GM12878 (cell line): ENCODE results near the gene CDCA8. TPM values are rescaled to one million over a fixed set of nuclear protein-coding genes. Genes with fewer than 3 reads are reported as not detected.
A peak's percentile ranks its signal among the peaks of the same experiment; 100 is the strongest.

Experiments used
- ATAC-seq: fragments of 200-7000 bp; cut with Tn5 transposase; 3 replicates; pipeline ENCODE4 v1.9.1; 2020; ENCODE audit warnings: mild to moderate bottlenecking, moderate library complexity
- BruUV-seq: library from RNA; stranded (reverse); fragments of 400-500 nt; replicated peaks from 2 replicates; lab custom pipeline; 2021; lab: Mats Ljungman, UMichigan
- CTCF ChIA-PET: fragments of 300-600 bp; sonication (Branson Sonifier 250); formaldehyde crosslinking; extraction: SDS; loops from one replicate; lab custom pipeline; 2021; ENCODE audit warnings: inconsistent platforms; lab: Yijun Ruan, JAX
- POLR2A ChIA-PET: fragments of 350-600 bp; formaldehyde crosslinking; extraction: SDS; loops from one replicate; lab custom pipeline; 2021; ENCODE audit warnings: inconsistent platforms; lab: Charles Lee
- RAD21 ChIA-PET: fragments of 300-600 bp; sonication (Branson Sonifier 250); formaldehyde crosslinking; loops from one replicate; lab custom pipeline; 2023; ENCODE audit warnings: antibody characterized with exemption; ENCODE audit not compliant: unreplicated experiment; lab: Charles Lee
- SMC1A ChIA-PET: fragments of 300-600 bp; sonication (Branson Sonifier 250); formaldehyde crosslinking; loops from one replicate; lab custom pipeline; 2023; ENCODE audit not compliant: unreplicated experiment, uncharacterized antibody; lab: Charles Lee
- DNase-seq: peaks from one replicate; pipeline ENCODE4 v3.0.0-alpha.2; 2011; ENCODE audit warnings: low read depth, low spot score
- FAIRE-seq: peaks from 3 replicates; lab custom pipeline; 2011; peaks lifted over from hg19 to GRCh38; lab: Jason Lieb, UNC
- H2AFZ ChIP-seq: 2 replicates; pipeline ENCODE4 v1.6.0; 2011; ENCODE audit warnings: low read depth, low read length, control low read depth; ENCODE audit not compliant: control insufficient read depth
- H3K27ac ChIP-seq: 2 replicates; pipeline ENCODE4 v1.5.1; 2011; ENCODE audit warnings: control low read depth; ENCODE audit not compliant: control insufficient read depth, insufficient read depth
- H3K27me3 ChIP-seq, 2 experiments: replicated peaks in 1 of 2; 2 replicates each; pipeline versions ENCODE4 v1.6.0 to v1.6.1; 2011; ENCODE audit warnings: low read length in 1 of 2; ENCODE audit not compliant: control insufficient read depth in 2 of 2, insufficient read depth in 2 of 2
- H3K36me3 ChIP-seq, 2 experiments: 2 replicates each; pipeline ENCODE4 v1.5.1; 2011; ENCODE audit warnings: low read length in 1 of 2; ENCODE audit not compliant: control insufficient read depth in 2 of 2, insufficient read depth in 2 of 2
- H3K4me1 ChIP-seq: 2 replicates; pipeline ENCODE4 v1.6.1; 2011; ENCODE audit warnings: mild to moderate bottlenecking, low read length, moderate library complexity, mixed read lengths; ENCODE audit not compliant: control insufficient read depth, insufficient read depth
- H3K4me2 ChIP-seq: 2 replicates; pipeline ENCODE4 v1.6.0; 2011; ENCODE audit warnings: control low read depth; ENCODE audit not compliant: control insufficient read depth, insufficient read depth
- H3K4me3 ChIP-seq: fragments of 200-600 bp; sonication (generic); 2 replicates; pipeline ENCODE4 v1.5.1; 2016
- H3K79me2 ChIP-seq: 2 replicates; pipeline ENCODE4 v1.6.0; 2011; ENCODE audit warnings: low read length; ENCODE audit not compliant: control insufficient read depth, insufficient read depth
- H3K9ac ChIP-seq: 2 replicates; pipeline ENCODE4 v1.8.0; 2011; ENCODE audit warnings: low read length, control low read depth, mixed read lengths; ENCODE audit not compliant: control insufficient read depth, insufficient read depth
- H3K9me3 ChIP-seq: replicated peaks from 3 replicates; pipeline ENCODE4 v1.5.1; 2011; ENCODE audit warnings: mild to moderate bottlenecking, low read length; ENCODE audit not compliant: control insufficient read depth, insufficient read depth
- H4K20me1 ChIP-seq: 2 replicates; pipeline ENCODE4 v1.6.0; 2011; ENCODE audit not compliant: control insufficient read depth, insufficient read depth
- CTCF ChIP-seq, 3 experiments: IDR thresholded peaks in 2 of 3; conservative IDR thresholded peaks in 1 of 3; 2 replicates each; pipeline ENCODE4 v1.5.1; 2011; ENCODE audit warnings: low read depth in 3 of 3, low read length in 3 of 3, mild to moderate bottlenecking in 3 of 3, control low read depth in 2 of 3, moderate library complexity in 2 of 3, inconsistent platforms in 1 of 3, mixed read lengths in 1 of 3; ENCODE audit not compliant: control insufficient read depth in 2 of 3, insufficient read depth in 1 of 3; ENCODE audit errors: extremely low read depth in 1 of 3
- E2F8 ChIP-seq: fragments of 450-650 bp; IDR thresholded peaks from 2 replicates; pipeline ENCODE4 v1.6.1; 2018; ENCODE audit warnings: mild to moderate bottlenecking, low read depth, moderate library complexity; ENCODE audit not compliant: partially characterized antibody
- LARP7 ChIP-seq: fragments of 450-650 bp; IDR thresholded peaks from 2 replicates; pipeline ENCODE4 v1.6.1; 2017; ENCODE audit warnings: mild to moderate bottlenecking
- MEF2B ChIP-seq: fragments of 450-650 bp; IDR thresholded peaks from 2 replicates; pipeline ENCODE4 v1.6.1; 2018; ENCODE audit warnings: mild to moderate bottlenecking, moderate library complexity; ENCODE audit not compliant: partially characterized antibody, poor library complexity, severe bottlenecking
- MXI1 ChIP-seq: fragments of 150-350 bp; IDR thresholded peaks from 2 replicates; pipeline ENCODE4 v1.6.1; 2011; ENCODE audit warnings: low read depth, mild to moderate bottlenecking, inconsistent platforms, low read length, improper control_type of control experiment
- NFIC ChIP-seq: IDR thresholded peaks from 2 replicates; pipeline ENCODE4 v1.6.1; 2012; ENCODE audit warnings: low read depth, mild to moderate bottlenecking, inconsistent platforms, low read length, moderate library complexity
- NFYB ChIP-seq: IDR thresholded peaks from 2 replicates; pipeline ENCODE4 v1.6.1; 2011; ENCODE audit warnings: low read depth, mild to moderate bottlenecking, low read length, improper control_type of control experiment, moderate library complexity; ENCODE audit not compliant: insufficient read depth
- RAD51 ChIP-seq: fragments of 450-650 bp; IDR thresholded peaks from 2 replicates; pipeline ENCODE4 v1.6.1; 2016; ENCODE audit warnings: moderate library complexity, mild to moderate bottlenecking, inconsistent platforms
- SREBF1 ChIP-seq: IDR thresholded peaks from 2 replicates; pipeline ENCODE4 v1.6.1; 2012; ENCODE audit warnings: mild to moderate bottlenecking, low read length
- STAT3 ChIP-seq: IDR thresholded peaks from 2 replicates; pipeline ENCODE4 v1.6.1; 2011; ENCODE audit warnings: low read depth, low read length, improper control_type of control experiment
- SUPT20H ChIP-seq: IDR thresholded peaks from 2 replicates; pipeline ENCODE4 v1.6.1; 2011; ENCODE audit warnings: low read depth, mild to moderate bottlenecking, low read length, moderate library complexity, borderline replicate concordance; ENCODE audit not compliant: control insufficient read depth
- TCF7 ChIP-seq: IDR thresholded peaks from 2 replicates; pipeline ENCODE4 v1.6.1; 2014; ENCODE audit warnings: antibody characterized with exemption, borderline replicate concordance
- ZZZ3 ChIP-seq: IDR thresholded peaks from 2 replicates; pipeline ENCODE4 v1.6.1; 2011; ENCODE audit warnings: low read depth; ENCODE audit not compliant: control insufficient read depth, insufficient read length
- WGBS: methylation state at CpG from one replicate; pipeline ENCODE4 v1.1.6; 2016; ENCODE audit warnings: low lambda C conversion rate; ENCODE audit not compliant: insufficient replicate concordance, insufficient coverage; ENCODE audit errors: missing lambda C conversion rate; 5-methylcytosine and 5-hydroxymethylcytosine counted together
- in situ Hi-C: fragments of 300-500 bp; cut with MboI; formaldehyde crosslinking; loops from 9 replicates; pipeline ENCODE4 v1.14.3; 2018; ENCODE audit warnings: mixed read lengths
- intact Hi-C: fragments of 100-400 bp; cut with micrococcal nuclease; formaldehyde crosslinking; loops from one replicate; pipeline ENCODE4 v1.14.2; 2022; ENCODE audit not compliant: unreplicated experiment
- polyA plus RNA-seq, 11 experiments: library from polyadenylated mRNA; depleted of rRNA in 4 of 11; unstranded in 6 of 11; stranded (reverse) in 5 of 11; fragments of >200 nt; fragmentation: Nextera tagmentation in 4 of 11; fragmentation: Illumina TruSeq in 1 of 11; extraction: Ambion mirVana in 4 of 11; extraction: Trizol in 1 of 11; gene quantifications; 1 replicate in 1 of 11; 2 replicates in 10 of 11; pipeline versions ENCODE4 v1.2.1 to v1.2.3, GENCODE V29; 2011 to 2016; ENCODE audit warnings: inconsistent platforms in 2 of 11, missing spikeins in 2 of 11, low read depth in 1 of 11
- total RNA-seq, 4 experiments: library from RNA; depleted of rRNA in 3 of 4; stranded (reverse); fragments of >200 nt in 3 of 4; fragmentation: Illumina TruSeq in 1 of 4; extraction: Trizol in 1 of 4; gene quantifications; 2 replicates each; pipeline versions ENCODE4 v1.2.1 to v1.2.3, GENCODE V29; 2013 to 2021

Gene CDCA8
- total and polyA plus RNA-seq, 10 of the 15 experiments (the other 5 are each of a cell fraction or from before 2014, with no cell fraction given): 21.3 to 98.1 (median 61.4) TPM

- no peak for FAIRE-seq
- H3K4me2 ChIP-seq: peak overlapping the region; percentile 33; the same call in 1 of the 2 replicates
- no peak overlapping the region for H3K4me3 ChIP-seq
- ChIA-PET CTCF (no interaction called here), POLR2A (no interaction called here), RAD21 (no interaction called here), SMC1A (no interaction called here)
- 54% methylated on average over 11 of the region's 11 CpGs for WGBS
- no peaks in the 10 kb centered on the region for H4K20me1 ChIP-seq
- in situ Hi-C loops (no loop called here), intact Hi-C loops (no loop called here)
- ATAC-seq: no peak
- H3K27ac ChIP-seq: no peak overlapping the region
- H3K27me3 ChIP-seq: peaks cover 5 to 6% of the 10 kb centered on the region in 2 experiments; a peak in 2 of 4 replicates
- no peaks in the 10 kb centered on the region for H3K36me3 ChIP-seq
- H3K79me2 ChIP-seq: no peaks in the 10 kb centered on the region
- H3K9me3 ChIP-seq: no peaks in the 10 kb centered on the region
- TF ChIP-seq SREBF1: no peak
- no peak for TF ChIP-seq NFYB
- TF ChIP-seq E2F8: no peak
- no peak for TF ChIP-seq NFIC
- no peak for TF ChIP-seq CTCF (IDR thresholded peaks at IDR 0.05 in 2 of 3, conservative IDR thresholded peaks at IDR 0.05 in 1 of 3; ENCODE audit: control insufficient read depth in 2 of 3, extremely low read depth in 1 of 3, insufficient read depth in 1 of 3, low read depth in 3 of 3, low read length in 3 of 3)
- no peak for TF ChIP-seq MEF2B
- TF ChIP-seq SUPT20H: no peak
- TF ChIP-seq RAD51: no peak
- TF ChIP-seq ZZZ3: no peak
- no peak for TF ChIP-seq STAT3
- no peak for TF ChIP-seq LARP7
- TF ChIP-seq TCF7: no peak
- TF ChIP-seq MXI1: no peak
- no peaks in the 10 kb centered on the region; the same call in 1 of the 2 replicates for H3K4me1 ChIP-seq
- no peak overlapping the region for H3K9ac ChIP-seq
- DNase-seq: no peak
- BruUV-seq: no TSS peak
- H2AFZ ChIP-seq: no peak overlapping the region
Observed at GRCh38 chr1:37752213-37752582, 59.9 kb downstream of the CDCA8 start.
